AG09319 (cell line): ENCODE measurements around the gene HSF2.

ENCODE experiments used
- DNase-seq: peaks from one replicate; pipeline ENCODE4 v3.0.0-alpha.2; 2010; ENCODE audit warnings: low read depth; ENCODE audit errors: extremely low read depth
- TF ChIP-seq, protein P1 (sequence below): IDR thresholded peaks from 2 replicates; pipeline ENCODE4 v1.5.1; 2011; ENCODE audit warnings: low read depth, mild to moderate bottlenecking, inconsistent platforms, low read length, moderate library complexity

HSF2 gene

DNA sequence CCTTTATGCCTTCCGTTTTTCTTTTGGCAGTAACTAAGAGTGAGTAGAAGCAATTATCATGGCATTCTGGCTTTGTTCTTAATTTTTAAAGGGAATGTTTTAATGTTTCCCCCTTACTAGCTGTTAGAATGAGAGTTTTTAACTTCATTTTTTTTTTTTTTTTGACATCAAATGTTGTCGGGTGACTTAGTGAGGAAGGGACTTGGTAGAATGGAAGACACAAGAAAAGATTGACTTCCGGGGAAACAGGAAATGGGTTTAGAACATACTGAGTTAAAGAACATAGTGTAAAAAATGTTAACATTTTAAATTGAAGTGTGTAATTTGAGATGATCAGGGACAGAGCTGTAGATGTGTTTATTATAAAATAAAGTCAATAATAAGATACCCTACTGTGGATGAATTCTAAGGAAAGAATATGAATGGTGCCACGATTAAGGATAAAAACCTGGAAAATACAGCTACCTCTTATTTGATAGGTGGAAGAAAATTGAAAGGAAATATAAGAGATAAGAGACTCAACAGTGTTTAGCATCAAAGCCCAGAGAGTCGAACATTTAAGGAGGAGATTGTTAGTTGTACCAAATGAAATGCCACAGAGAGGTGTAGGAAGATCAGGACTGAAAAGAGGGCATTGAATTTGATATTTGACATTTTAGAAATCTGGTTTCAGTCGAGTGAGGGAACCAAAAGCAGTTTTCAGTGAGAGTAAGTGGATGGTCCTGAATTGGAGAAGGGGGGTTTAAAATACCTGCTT is 9.4 kb downstream of the HSF2 start:
- no peak for DNase-seq
- TF ChIP-seq, protein P1, sequence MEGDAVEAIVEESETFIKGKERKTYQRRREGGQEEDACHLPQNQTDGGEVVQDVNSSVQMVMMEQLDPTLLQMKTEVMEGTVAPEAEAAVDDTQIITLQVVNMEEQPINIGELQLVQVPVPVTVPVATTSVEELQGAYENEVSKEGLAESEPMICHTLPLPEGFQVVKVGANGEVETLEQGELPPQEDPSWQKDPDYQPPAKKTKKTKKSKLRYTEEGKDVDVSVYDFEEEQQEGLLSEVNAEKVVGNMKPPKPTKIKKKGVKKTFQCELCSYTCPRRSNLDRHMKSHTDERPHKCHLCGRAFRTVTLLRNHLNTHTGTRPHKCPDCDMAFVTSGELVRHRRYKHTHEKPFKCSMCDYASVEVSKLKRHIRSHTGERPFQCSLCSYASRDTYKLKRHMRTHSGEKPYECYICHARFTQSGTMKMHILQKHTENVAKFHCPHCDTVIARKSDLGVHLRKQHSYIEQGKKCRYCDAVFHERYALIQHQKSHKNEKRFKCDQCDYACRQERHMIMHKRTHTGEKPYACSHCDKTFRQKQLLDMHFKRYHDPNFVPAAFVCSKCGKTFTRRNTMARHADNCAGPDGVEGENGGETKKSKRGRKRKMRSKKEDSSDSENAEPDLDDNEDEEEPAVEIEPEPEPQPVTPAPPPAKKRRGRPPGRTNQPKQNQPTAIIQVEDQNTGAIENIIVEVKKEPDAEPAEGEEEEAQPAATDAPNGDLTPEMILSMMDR, result no peak

DNA sequence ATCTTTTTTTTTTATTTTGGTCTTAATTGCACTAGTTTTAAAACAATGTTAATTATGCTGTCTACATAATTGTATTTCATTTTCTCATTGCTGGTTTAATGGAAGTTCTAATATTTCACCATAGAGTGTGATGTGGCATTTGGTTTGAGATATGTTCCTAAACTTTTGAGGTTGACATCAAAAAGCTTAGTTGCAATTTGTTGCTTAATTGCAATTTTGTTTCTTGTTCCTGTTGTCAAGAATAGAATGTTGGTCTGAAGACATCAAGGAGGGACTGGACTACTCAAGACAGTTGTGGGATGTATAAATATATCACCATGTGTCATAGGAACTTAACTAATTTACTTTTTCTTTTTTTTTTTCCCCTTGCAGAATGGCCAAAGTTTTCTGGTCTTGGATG is 12.5 kb downstream of the HSF2 start:
- DNase-seq, result no peak
- TF ChIP-seq, protein P1, result no peak

DNA sequence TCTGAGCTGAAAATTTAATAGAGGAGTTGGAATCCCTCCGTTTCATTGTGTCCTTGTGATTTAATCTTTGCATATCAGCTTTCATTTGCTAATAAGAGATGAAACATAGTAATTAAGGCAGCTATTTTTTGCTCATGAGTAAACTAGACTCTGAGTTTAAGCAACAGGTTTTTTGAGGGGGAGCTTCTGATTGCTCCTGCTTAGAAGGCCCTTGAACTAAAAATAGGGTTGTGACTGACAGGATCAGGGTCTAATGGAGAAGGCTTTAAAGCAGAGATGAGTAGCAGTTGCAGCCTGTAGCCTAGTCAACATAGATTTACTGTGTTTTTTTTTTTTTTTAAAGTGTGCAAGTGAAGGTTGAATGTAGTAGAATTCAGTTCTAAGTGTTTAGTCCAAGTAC is 17.4 kb downstream of the HSF2 start:
- TF ChIP-seq, protein P1, result no peak
- DNase-seq, result no peak

GRCh38 chr6:122422003-122422402 is 22.6 kb downstream of the HSF2 start:
- TF ChIP-seq, protein P1, result no peak
- DNase-seq, result no peak

DNA sequence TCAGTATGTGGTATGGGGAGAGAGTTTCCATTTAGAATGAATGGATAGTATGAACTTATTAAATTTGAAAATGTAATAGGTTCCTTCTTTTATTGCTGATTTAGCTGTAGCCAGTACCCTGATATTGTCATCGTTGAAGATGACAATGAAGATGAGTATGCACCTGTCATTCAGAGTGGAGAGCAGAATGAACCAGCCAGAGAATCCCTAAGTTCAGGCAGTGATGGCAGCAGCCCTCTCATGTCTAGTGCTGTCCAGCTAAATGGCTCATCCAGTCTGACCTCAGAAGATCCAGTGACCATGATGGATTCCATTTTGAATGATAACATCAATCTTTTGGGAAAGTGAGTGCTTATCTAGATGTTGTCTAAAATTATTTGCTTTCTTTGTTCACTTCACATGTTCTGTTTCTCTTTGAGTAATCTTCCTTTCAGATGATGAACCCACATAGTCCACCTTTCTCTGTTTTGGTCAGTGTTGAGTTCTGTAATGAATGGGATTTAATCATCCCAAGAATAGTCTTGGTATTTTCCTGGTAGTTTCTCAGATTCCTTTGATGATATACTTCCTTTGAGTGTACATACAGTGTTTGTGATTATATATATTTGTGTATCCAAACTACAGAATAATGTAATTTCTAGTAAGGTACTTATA is 23.3 kb downstream of the HSF2 start:
- TF ChIP-seq, protein P1, result no peak
- no peak for DNase-seq

DNA sequence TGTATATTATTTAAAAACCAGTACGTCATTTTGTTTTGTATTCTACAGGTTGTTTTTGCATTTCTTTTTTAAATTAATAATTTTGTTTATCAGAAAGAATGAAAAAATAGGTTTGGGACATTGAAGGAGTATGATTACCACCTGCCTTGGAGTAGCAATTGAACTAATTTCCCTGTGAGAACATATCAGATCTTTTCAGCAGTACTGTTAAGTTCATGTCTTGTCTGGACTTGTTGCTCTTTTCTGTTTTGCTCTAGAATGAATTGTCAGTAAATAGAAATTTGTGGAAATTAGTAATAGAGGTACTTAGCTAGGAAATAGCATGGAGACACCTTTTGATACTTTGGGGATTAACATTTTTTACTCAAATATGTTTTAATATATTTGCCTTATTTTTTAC is 24.3 kb downstream of the HSF2 start:
- TF ChIP-seq, protein P1, result no peak

GRCh38 chr6:122426597-122426996 is 27.1 kb downstream of the HSF2 start:
- no peak for DNase-seq

More for the DNA sequence above, 24.3 kb downstream of the HSF2 start:
- DNase-seq, result no peak

More at GRCh38 chr6:122426597-122426996, 27.1 kb downstream of the HSF2 start:
- TF ChIP-seq, protein P1, result no peak
